ENCODE measurements around the gene ADCY2. TPM values are rescaled to one million over a fixed set of nuclear protein-coding genes. Genes with fewer than 3 reads are reported as not detected.

ADCY2 gene
- total RNA-seq, 1 donor from 2014 or later, result 0.95 TPM

- no peaks in the 10 kb centered on the region for H3K4me1 Mint-ChIP-seq (ENCODE audit: low read depth)
- H3K4me3 Mint-ChIP-seq (ENCODE audit: unreplicated experiment), result no peak overlapping the region
- H3K9me3 Mint-ChIP-seq (ENCODE audit: low read depth), result peaks cover 4% of the 10 kb centered on the region
- no peak for TF ChIP-seq CTCF (IDR thresholded peaks at IDR 0.05)
- H3K27me3 Mint-ChIP-seq (ENCODE audit: low read depth), result peaks cover 15% of the 10 kb centered on the region
- no peaks in the 10 kb centered on the region for H3K36me3 Mint-ChIP-seq (ENCODE audit: low read depth)
- no peak overlapping the region for H3K27ac Mint-ChIP-seq (ENCODE audit: unreplicated experiment)
- DNase-seq (ENCODE audit: low spot score), result no peak
Measured at GRCh38 chr5:7616897-7617296, 221.0 kb downstream of the ADCY2 start.

GRCh38 chr5:7622498-7622897, 226.6 kb downstream of the ADCY2 start:
- no peak overlapping the region for H3K4me3 Mint-ChIP-seq (ENCODE audit: unreplicated experiment)
- no peak for TF ChIP-seq CTCF (IDR thresholded peaks at IDR 0.05)
- no peaks in the 10 kb centered on the region for H3K9me3 Mint-ChIP-seq (ENCODE audit: low read depth)
- H3K27me3 Mint-ChIP-seq (ENCODE audit: low read depth), result peaks cover 13% of the 10 kb centered on the region
- peaks cover 13% of the 10 kb centered on the region for H3K4me1 Mint-ChIP-seq (ENCODE audit: low read depth)
- DNase-seq (ENCODE audit: low spot score), result no peak
- H3K27ac Mint-ChIP-seq (ENCODE audit: unreplicated experiment), result no peak overlapping the region
- no peaks in the 10 kb centered on the region for H3K36me3 Mint-ChIP-seq (ENCODE audit: low read depth)

- Mint-ChIP-seq H3K4me3 (ENCODE audit: unreplicated experiment) (no peak overlapping the region), H3K4me1 (ENCODE audit: low read depth) (peaks cover 13% of the 10 kb centered on the region), H3K27me3 (ENCODE audit: low read depth) (peaks cover 12% of the 10 kb centered on the region), H3K9me3 (ENCODE audit: low read depth) (no peaks in the 10 kb centered on the region), H3K27ac (ENCODE audit: unreplicated experiment) (no peak overlapping the region), H3K36me3 (ENCODE audit: low read depth) (no peaks in the 10 kb centered on the region)
- DNase-seq (ENCODE audit: low spot score), result no peak
- TF ChIP-seq CTCF (IDR thresholded peaks at IDR 0.05), result no peak
Measured at GRCh38 chr5:7625740-7626139, 229.8 kb downstream of the ADCY2 start.

GRCh38 chr5:7628248-7628647, 232.3 kb downstream of the ADCY2 start:
- Mint-ChIP-seq H3K4me1 (ENCODE audit: low read depth) (peaks cover 4% of the 10 kb centered on the region), H3K4me3 (ENCODE audit: unreplicated experiment) (no peak overlapping the region), H3K9me3 (ENCODE audit: low read depth) (no peaks in the 10 kb centered on the region), H3K27ac (ENCODE audit: unreplicated experiment) (no peak overlapping the region), H3K36me3 (ENCODE audit: low read depth) (no peaks in the 10 kb centered on the region), H3K27me3 (ENCODE audit: low read depth) (peaks cover 18% of the 10 kb centered on the region)
- TF ChIP-seq CTCF (IDR thresholded peaks at IDR 0.05), result no peak
- DNase-seq (ENCODE audit: low spot score), result no peak

- peaks cover 18% of the 10 kb centered on the region for H3K27me3 Mint-ChIP-seq (ENCODE audit: low read depth)
- H3K4me1 Mint-ChIP-seq (ENCODE audit: low read depth), result no peaks in the 10 kb centered on the region
- TF ChIP-seq CTCF (IDR thresholded peaks at IDR 0.05), result no peak
- H3K36me3 Mint-ChIP-seq (ENCODE audit: low read depth), result no peaks in the 10 kb centered on the region
- no peak overlapping the region for H3K27ac Mint-ChIP-seq (ENCODE audit: unreplicated experiment)
- no peak for DNase-seq (ENCODE audit: low spot score)
- no peaks in the 10 kb centered on the region for H3K9me3 Mint-ChIP-seq (ENCODE audit: low read depth)
- H3K4me3 Mint-ChIP-seq (ENCODE audit: unreplicated experiment), result no peak overlapping the region
Measured at GRCh38 chr5:7628820-7629219, 232.9 kb downstream of the ADCY2 start.

All from chondrocyte (in vitro differentiated cells).